Spleen (tissue), 7 donors: Measurements from ENCODE around the gene NPLOC4.

Experiments
- CTCF ChIP-seq, 11 experiments: fragments of 200-600 bp in 7 of 11; fragments of 450-650 bp in 4 of 11; sonication (generic) in 4 of 11; IDR thresholded peaks in 8 of 11; conservative IDR thresholded peaks in 3 of 11; 1 replicate in 7 of 11; 2 replicates in 4 of 11; pipeline versions ENCODE4 v1.4.0 to v1.8.0; 2016 to 2021; ENCODE audit warnings: antibody characterized with exemption in 11 of 11, inconsistent platforms in 4 of 11, mild to moderate bottlenecking in 1 of 11
- POLR2A ChIP-seq, 3 donors: fragments of 450-650 bp; IDR thresholded peaks; one replicate each; pipeline ENCODE4 v1.5.1; 2017; ENCODE audit warnings: antibody characterized with exemption in 3 of 3, mild to moderate bottlenecking in 1 of 3
- donor health status: DM: no; HTN: no; CAD: no; lungs with moderate emphysema.
- donor health status: DM: no; HTN: no; CAD: no.
- donor health status: DM: no; HTN: no; CAD: no.

GRCh38 chr17:81526662-81527571 lies 110.0 kb downstream of the NPLOC4 start:
- TF ChIP-seq CTCF (IDR thresholded peaks at IDR 0.05 in 8 of 11, conservative IDR thresholded peaks at IDR 0.05 in 3 of 11), result no peak
- TF ChIP-seq POLR2A (IDR thresholded peaks at IDR 0.05), result no peak
